ENCODE results near the gene CELF4.

CELF4 gene

DNA sequence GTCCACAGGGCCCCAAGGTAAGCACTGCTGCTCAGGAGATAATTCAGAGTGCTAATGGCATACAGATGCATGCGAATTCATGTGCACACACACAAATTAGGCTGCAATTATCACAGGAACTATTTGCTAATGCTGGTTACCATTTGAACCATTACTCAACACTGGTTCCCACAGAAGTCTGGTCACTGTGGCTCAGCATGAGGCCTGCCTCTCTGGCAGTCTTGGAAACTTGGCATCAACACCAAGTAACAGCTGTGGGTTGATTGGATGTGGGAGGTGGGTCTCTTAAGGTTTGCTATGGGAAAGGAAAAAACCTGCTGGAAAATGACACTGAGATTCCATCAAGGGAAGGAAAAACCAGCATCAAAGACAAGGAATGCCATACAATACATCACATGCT, 105.0 kb downstream of the CELF4 start:
- TF ChIP-seq, protein P1, sequence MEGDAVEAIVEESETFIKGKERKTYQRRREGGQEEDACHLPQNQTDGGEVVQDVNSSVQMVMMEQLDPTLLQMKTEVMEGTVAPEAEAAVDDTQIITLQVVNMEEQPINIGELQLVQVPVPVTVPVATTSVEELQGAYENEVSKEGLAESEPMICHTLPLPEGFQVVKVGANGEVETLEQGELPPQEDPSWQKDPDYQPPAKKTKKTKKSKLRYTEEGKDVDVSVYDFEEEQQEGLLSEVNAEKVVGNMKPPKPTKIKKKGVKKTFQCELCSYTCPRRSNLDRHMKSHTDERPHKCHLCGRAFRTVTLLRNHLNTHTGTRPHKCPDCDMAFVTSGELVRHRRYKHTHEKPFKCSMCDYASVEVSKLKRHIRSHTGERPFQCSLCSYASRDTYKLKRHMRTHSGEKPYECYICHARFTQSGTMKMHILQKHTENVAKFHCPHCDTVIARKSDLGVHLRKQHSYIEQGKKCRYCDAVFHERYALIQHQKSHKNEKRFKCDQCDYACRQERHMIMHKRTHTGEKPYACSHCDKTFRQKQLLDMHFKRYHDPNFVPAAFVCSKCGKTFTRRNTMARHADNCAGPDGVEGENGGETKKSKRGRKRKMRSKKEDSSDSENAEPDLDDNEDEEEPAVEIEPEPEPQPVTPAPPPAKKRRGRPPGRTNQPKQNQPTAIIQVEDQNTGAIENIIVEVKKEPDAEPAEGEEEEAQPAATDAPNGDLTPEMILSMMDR (IDR thresholded peaks at IDR 0.05; ENCODE audit: low read depth, low read length), result no peak
- DNase-seq, result no peak
- H3K27me3 ChIP-seq (ENCODE audit: insufficient read depth, low read depth, severe bottlenecking), result no peaks in the 10 kb centered on the region
- no peaks in the 10 kb centered on the region for H3K9me3 ChIP-seq (ENCODE audit: severe bottlenecking)
- no peak overlapping the region for H3K27ac ChIP-seq
- no peak overlapping the region for H3K4me3 ChIP-seq (ENCODE audit: low read depth, low read length)
- no peaks in the 10 kb centered on the region for H3K36me3 ChIP-seq

DNA sequence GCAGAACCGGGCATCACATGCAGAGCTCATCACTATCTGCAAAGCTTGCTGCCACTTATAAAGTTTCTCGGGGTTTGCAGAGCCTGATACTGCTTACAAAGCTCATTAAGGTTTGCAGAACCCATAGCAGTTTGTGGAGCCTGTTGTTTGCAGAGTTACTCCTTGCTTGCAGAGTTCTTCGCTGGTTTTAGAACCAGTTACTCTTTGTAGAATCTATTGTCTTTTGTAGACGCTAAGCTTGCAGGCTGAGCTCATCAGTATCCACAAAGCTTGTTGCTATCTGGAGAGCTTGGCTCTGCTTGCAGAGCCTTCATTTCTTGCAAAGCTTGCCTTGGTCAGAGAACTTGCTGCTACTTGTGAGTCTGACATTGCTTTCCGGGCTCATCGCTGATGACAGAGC, 106.9 kb downstream of the CELF4 start:
- Histone ChIP-seq H3K9me3 (ENCODE audit: severe bottlenecking) (no peaks in the 10 kb centered on the region), H3K36me3 (no peaks in the 10 kb centered on the region), H3K4me3 (ENCODE audit: low read depth, low read length) (no peak overlapping the region), H3K27me3 (ENCODE audit: insufficient read depth, low read depth, severe bottlenecking) (no peaks in the 10 kb centered on the region), H3K27ac (no peak overlapping the region)
- DNase-seq, result no peak
- TF ChIP-seq, protein P1 (IDR thresholded peaks at IDR 0.05; ENCODE audit: low read depth, low read length), result no peak

DNA sequence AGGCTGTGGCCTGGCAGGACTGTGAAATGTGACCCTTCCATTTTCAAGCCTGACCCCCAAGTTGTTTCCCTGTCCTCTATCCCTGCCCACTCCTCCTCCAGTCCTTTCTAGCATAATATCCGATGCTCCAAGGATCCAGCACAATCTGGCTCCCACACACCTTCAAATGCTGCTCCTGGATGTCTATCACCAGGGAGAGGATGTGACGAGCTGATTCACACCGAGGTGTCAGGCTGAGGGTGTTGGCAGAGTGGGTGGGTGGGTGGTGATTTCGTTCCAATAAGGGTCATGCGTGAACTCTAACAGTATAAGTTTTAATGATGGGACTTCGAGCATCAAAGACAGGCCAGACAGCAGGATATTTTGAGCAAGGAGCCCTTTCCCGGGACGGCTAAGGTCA, 107.8 kb downstream of the CELF4 start:
- Histone ChIP-seq H3K9me3 (ENCODE audit: severe bottlenecking) (no peaks in the 10 kb centered on the region), H3K4me3 (ENCODE audit: low read depth, low read length) (no peak overlapping the region), H3K36me3 (no peaks in the 10 kb centered on the region), H3K27me3 (ENCODE audit: insufficient read depth, low read depth, severe bottlenecking) (no peaks in the 10 kb centered on the region), H3K27ac (no peak overlapping the region)
- DNase-seq, result no peak
- TF ChIP-seq, protein P1 (IDR thresholded peaks at IDR 0.05; ENCODE audit: low read depth, low read length), result no peak

DNA sequence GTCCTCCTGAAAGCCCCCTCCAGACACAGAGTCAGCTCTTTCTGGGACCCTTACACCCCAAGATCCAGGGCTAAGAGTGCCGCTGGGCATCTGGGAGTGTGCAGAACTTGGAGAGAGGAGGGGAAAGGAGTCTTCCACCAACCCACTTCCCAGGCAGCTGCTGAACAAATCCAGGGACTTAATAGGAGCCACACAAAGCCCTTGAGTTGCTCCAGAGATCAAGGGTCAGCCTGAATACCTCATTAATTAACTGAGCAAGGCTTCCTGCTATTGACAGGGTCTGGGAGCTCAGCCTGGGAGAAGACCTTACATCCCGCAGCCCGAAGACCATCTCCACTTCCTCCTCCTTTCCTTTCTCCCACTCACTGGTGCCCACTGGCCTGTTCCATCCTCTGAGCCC, 108.3 kb downstream of the CELF4 start:
- no peak overlapping the region for H3K27ac ChIP-seq
- no peak overlapping the region for H3K4me3 ChIP-seq (ENCODE audit: low read depth, low read length)
- no peaks in the 10 kb centered on the region for H3K27me3 ChIP-seq (ENCODE audit: insufficient read depth, low read depth, severe bottlenecking)
- no peaks in the 10 kb centered on the region for H3K36me3 ChIP-seq
- TF ChIP-seq, protein P1 (IDR thresholded peaks at IDR 0.05; ENCODE audit: low read depth, low read length), result no peak
- no peak for DNase-seq
- H3K9me3 ChIP-seq (ENCODE audit: severe bottlenecking), result no peaks in the 10 kb centered on the region

DNA sequence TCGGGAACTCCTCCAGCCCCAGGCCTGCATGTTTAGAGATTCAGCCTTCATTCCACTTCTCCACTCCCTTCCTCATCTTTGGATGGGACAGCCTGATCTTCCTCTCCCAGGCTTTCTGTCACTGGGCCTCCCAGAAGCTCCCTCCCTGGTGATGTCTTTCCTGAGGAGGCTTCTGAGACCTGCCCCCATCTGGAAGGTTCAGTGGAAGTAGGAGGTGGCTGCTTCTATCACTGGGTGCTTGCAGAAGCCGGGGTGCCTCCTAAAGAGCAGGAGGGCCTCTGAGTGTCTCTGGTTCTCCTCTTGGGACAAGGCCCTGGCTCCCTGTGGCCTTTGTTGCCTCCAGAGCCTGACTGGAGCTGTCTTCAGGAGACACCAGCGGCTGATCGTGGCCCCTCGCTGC, 108.7 kb downstream of the CELF4 start:
- Histone ChIP-seq H3K27ac (no peak overlapping the region), H3K27me3 (ENCODE audit: insufficient read depth, low read depth, severe bottlenecking) (no peaks in the 10 kb centered on the region), H3K4me3 (ENCODE audit: low read depth, low read length) (no peak overlapping the region), H3K36me3 (no peaks in the 10 kb centered on the region), H3K9me3 (ENCODE audit: severe bottlenecking) (no peaks in the 10 kb centered on the region)
- TF ChIP-seq, protein P1 (IDR thresholded peaks at IDR 0.05; ENCODE audit: low read depth, low read length), result no peak
- DNase-seq, result no peak

DNA sequence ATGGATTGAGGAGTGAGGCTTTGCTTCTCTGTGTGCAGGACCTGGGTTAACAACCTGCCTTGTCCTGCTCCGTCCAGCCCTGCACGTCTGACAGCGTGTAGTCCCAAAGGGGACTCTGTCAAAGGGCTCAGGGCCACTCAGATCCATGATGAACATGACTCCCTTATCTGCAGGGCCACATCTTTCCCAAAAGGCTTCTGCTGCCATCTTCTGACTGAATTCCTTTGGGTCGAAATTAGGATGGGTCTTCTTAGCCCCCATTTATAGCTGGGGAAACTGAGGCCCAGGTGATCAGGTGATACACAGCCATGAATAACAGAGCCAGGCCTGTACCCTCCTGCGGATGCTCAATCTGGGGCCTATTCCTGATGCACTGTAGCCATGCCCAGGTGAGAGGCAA, 109.2 kb downstream of the CELF4 start:
- H3K9me3 ChIP-seq (ENCODE audit: severe bottlenecking), result no peaks in the 10 kb centered on the region
- TF ChIP-seq, protein P1 (IDR thresholded peaks at IDR 0.05; ENCODE audit: low read depth, low read length), result no peak
- H3K4me3 ChIP-seq (ENCODE audit: low read depth, low read length), result no peak overlapping the region

More for the DNA sequence above, 109.2 kb downstream of the CELF4 start:
- Histone ChIP-seq H3K27me3 (ENCODE audit: insufficient read depth, low read depth, severe bottlenecking) (no peaks in the 10 kb centered on the region), H3K36me3 (no peaks in the 10 kb centered on the region), H3K27ac (no peak overlapping the region)
- no peak for DNase-seq
